ENCODE measurements around the gene DEPDC5.

The DEPDC5 gene

DNA sequence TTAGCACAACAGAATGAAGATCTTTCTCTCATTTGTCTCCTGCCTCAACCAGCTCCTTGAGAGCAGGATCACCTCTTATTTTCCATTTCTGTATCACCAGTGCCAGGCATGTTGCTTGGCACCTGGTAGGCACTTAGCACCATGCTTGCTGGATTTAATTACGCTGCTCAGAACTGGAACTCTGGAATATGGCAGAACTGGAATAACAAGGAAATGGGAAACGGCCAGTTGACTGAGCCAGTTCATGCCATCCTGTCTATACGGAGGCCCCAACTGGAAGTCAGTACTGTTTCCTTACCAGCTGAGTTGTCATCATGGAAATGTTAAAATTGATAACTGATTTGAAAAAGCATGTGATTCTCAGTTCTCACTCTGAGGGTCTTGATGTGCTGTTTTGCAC lies 121.0 kb downstream of the DEPDC5 start:
- H3K9me2 ChIP-seq (replicated peaks; ENCODE audit: control insufficient read depth, low read length): no peaks in the 10 kb centered on the region
- H3K27ac ChIP-seq (ENCODE audit: low read depth, low read length): no peak overlapping the region
- no peaks in the 10 kb centered on the region for H4K20me1 ChIP-seq (ENCODE audit: control insufficient read depth, insufficient read depth, low read depth, low read length)
- H3K4me1 ChIP-seq (ENCODE audit: control insufficient read depth, low read length): no peaks in the 10 kb centered on the region
- TF ChIP-seq, protein P1, sequence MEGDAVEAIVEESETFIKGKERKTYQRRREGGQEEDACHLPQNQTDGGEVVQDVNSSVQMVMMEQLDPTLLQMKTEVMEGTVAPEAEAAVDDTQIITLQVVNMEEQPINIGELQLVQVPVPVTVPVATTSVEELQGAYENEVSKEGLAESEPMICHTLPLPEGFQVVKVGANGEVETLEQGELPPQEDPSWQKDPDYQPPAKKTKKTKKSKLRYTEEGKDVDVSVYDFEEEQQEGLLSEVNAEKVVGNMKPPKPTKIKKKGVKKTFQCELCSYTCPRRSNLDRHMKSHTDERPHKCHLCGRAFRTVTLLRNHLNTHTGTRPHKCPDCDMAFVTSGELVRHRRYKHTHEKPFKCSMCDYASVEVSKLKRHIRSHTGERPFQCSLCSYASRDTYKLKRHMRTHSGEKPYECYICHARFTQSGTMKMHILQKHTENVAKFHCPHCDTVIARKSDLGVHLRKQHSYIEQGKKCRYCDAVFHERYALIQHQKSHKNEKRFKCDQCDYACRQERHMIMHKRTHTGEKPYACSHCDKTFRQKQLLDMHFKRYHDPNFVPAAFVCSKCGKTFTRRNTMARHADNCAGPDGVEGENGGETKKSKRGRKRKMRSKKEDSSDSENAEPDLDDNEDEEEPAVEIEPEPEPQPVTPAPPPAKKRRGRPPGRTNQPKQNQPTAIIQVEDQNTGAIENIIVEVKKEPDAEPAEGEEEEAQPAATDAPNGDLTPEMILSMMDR (IDR thresholded peaks at IDR 0.05; ENCODE audit: low read depth, low read length, poor library complexity, severe bottlenecking): no peak
- TF ChIP-seq EZH2phosphoT487 (IDR thresholded peaks at IDR 0.05; ENCODE audit: borderline replicate concordance, low read length): no peak
- H3K27me3 ChIP-seq (ENCODE audit: control insufficient read depth, low read length): no peaks in the 10 kb centered on the region
- peaks cover 60% of the 10 kb centered on the region for H3K36me3 ChIP-seq (ENCODE audit: control insufficient read depth, low read length)
- H3K9me3 ChIP-seq (ENCODE audit: control insufficient read depth, insufficient read depth, low read length): no peaks in the 10 kb centered on the region
- 0 out of 2 replicates have a peak, but pooled peaks cover 2% of the 10 kb centered on the region for H3F3A ChIP-seq (ENCODE audit: control insufficient read depth, insufficient read depth)
- no peak overlapping the region for H3K4me2 ChIP-seq (ENCODE audit: low read length)
- no peaks in the 10 kb centered on the region for H3K79me2 ChIP-seq (ENCODE audit: control insufficient read depth, low read length)
- no peak overlapping the region for H3K4me3 ChIP-seq (ENCODE audit: low read length)

GRCh38 chr22:31876156-31876920 lies 122.5 kb downstream of the DEPDC5 start:
- H3K27me3 ChIP-seq (ENCODE audit: control insufficient read depth, low read length): no peaks in the 10 kb centered on the region
- no peak overlapping the region for H3K4me2 ChIP-seq (ENCODE audit: low read length)
- no peaks in the 10 kb centered on the region for H3K79me2 ChIP-seq (ENCODE audit: control insufficient read depth, low read length)
- no peaks in the 10 kb centered on the region for H3K4me1 ChIP-seq (ENCODE audit: control insufficient read depth, low read length)
- H3K4me3 ChIP-seq (ENCODE audit: low read length): no peak overlapping the region
- no peak overlapping the region for H3K27ac ChIP-seq (ENCODE audit: low read depth, low read length)
- H3F3A ChIP-seq (ENCODE audit: control insufficient read depth, insufficient read depth): 0 out of 2 replicates have a peak, but pooled peaks cover 2% of the 10 kb centered on the region
- H4K20me1 ChIP-seq (ENCODE audit: control insufficient read depth, insufficient read depth, low read depth, low read length): no peaks in the 10 kb centered on the region
- H3K9me3 ChIP-seq (ENCODE audit: control insufficient read depth, insufficient read depth, low read length): no peaks in the 10 kb centered on the region
- no peaks in the 10 kb centered on the region for H3K9me2 ChIP-seq (replicated peaks; ENCODE audit: control insufficient read depth, low read length)
- H3K36me3 ChIP-seq (ENCODE audit: control insufficient read depth, low read length): peaks cover 51% of the 10 kb centered on the region
- TF ChIP-seq, protein P1 (IDR thresholded peaks at IDR 0.05; ENCODE audit: low read depth, low read length, poor library complexity, severe bottlenecking): no peak
- TF ChIP-seq EZH2phosphoT487 (IDR thresholded peaks at IDR 0.05; ENCODE audit: borderline replicate concordance, low read length): no peak

DNA sequence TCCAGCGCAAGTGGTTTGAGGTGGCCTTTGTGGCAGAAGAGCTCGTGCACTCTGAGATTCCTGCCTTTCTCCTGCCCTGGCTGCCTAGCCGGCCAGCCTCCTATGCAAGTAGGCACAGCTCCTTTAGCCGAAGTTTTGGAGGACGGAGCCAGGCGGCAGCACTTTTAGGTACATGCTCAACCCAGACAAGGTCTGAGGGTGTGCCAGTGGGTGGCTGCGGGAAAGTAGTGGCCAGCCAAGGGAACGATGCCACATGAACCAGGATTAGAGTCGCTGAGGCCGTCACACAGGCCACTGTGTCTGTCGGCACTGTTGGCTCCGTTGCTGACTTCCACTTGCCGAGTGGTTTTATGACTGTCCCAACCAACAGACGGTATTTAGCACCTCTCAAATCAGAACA lies 125.8 kb downstream of the DEPDC5 start:
- Histone ChIP-seq H3K4me1 (ENCODE audit: control insufficient read depth, low read length) (no peaks in the 10 kb centered on the region), H3F3A (ENCODE audit: control insufficient read depth, insufficient read depth) (0 out of 2 replicates have a peak, but pooled peaks cover 2% of the 10 kb centered on the region), H3K4me3 (ENCODE audit: low read length) (no peak overlapping the region), H3K9me2 (replicated peaks; ENCODE audit: control insufficient read depth, low read length) (no peaks in the 10 kb centered on the region), H3K27ac (ENCODE audit: low read depth, low read length) (no peak overlapping the region), H3K4me2 (ENCODE audit: low read length) (no peak overlapping the region), H3K27me3 (ENCODE audit: control insufficient read depth, low read length) (no peaks in the 10 kb centered on the region), H3K79me2 (ENCODE audit: control insufficient read depth, low read length) (no peaks in the 10 kb centered on the region), H3K36me3 (ENCODE audit: control insufficient read depth, low read length) (peaks cover 33% of the 10 kb centered on the region), H3K9me3 (ENCODE audit: control insufficient read depth, insufficient read depth, low read length) (no peaks in the 10 kb centered on the region), H4K20me1 (ENCODE audit: control insufficient read depth, insufficient read depth, low read depth, low read length) (no peaks in the 10 kb centered on the region)
- TF ChIP-seq, protein P1 (IDR thresholded peaks at IDR 0.05; ENCODE audit: low read depth, low read length, poor library complexity, severe bottlenecking): no peak
- TF ChIP-seq EZH2phosphoT487 (IDR thresholded peaks at IDR 0.05; ENCODE audit: borderline replicate concordance, low read length): no peak
